Ovary (tissue), 10 donors: ENCODE results near the gene PCDHB11. TPM values are rescaled to one million over a fixed set of nuclear protein-coding genes. Genes with fewer than 3 reads are reported as not detected.
"Not testable (repeated sequence)": the region's sequence is repeated elsewhere in the genome, so short reads cannot be mapped to it uniquely, and the experiment has no call there.

Source experiments
- DNase-seq, 5 donors: peaks; one replicate each; pipeline ENCODE4 v3.0.0-alpha.2; 2019 to 2020
- H3K27ac ChIP-seq, 2 donors: fragments of 200-600 bp; one replicate each; pipeline versions ENCODE4 v1.5.1 to v1.8.0; 2019 to 2022
- H3K27me3 ChIP-seq: fragments of 200-600 bp; one replicate; pipeline ENCODE4 v1.8.0; 2022
- H3K36me3 ChIP-seq: fragments of 200-600 bp; sonication (generic); one replicate; pipeline ENCODE4 v1.5.1; 2019
- H3K4me1 ChIP-seq: one replicate; pipeline ENCODE4 v1.8.1; 2013; ENCODE audit warnings: mild to moderate bottlenecking, moderate library complexity; ENCODE audit not compliant: insufficient read depth
- H3K4me3 ChIP-seq: fragments of 200-600 bp; sonication (generic); one replicate; pipeline ENCODE4 v1.5.1; 2017
- H3K9me3 ChIP-seq, 2 donors: fragments of 200-600 bp in 1 of 2; sonication (generic) in 1 of 2; one replicate each; pipeline versions ENCODE4 v1.5.1 to v1.8.1; 2013 to 2019; ENCODE audit warnings: mild to moderate bottlenecking in 1 of 2, moderate library complexity in 1 of 2
- EP300 ChIP-seq: sonication (generic); formaldehyde crosslinking; IDR thresholded peaks from one replicate; pipeline ENCODE4 v1.6.1; 2017; ENCODE audit warnings: antibody characterized with exemption
- POLR2A ChIP-seq: fragments of 450-650 bp; IDR thresholded peaks from one replicate; pipeline ENCODE4 v1.6.1; 2017; ENCODE audit warnings: antibody characterized with exemption, mild to moderate bottlenecking, moderate library complexity
- WGBS, 3 donors: extraction: QIAGEN DNeasy Blood & Tissue Kit in 1 of 3; methylation state at CpG; one replicate each; pipeline versions ENCODE4 v1.1.5 to v1.1.7; 2013 to 2017; 5-methylcytosine and 5-hydroxymethylcytosine counted together
- intact Hi-C, 4 donors: fragments of 100-400 bp; cut with DNase I; formaldehyde crosslinking; loops; one replicate each; pipeline versions ENCODE4 v1.11.0 to v1.15.1; 2022 to 2023
- long read RNA-seq, 3 donors: library from polyadenylated mRNA in 2 of 3; unstranded in 2 of 3; transcript quantifications; one replicate each; pipeline ENCODE4 v2.0.0 and lab custom pipeline, GENCODE V29; 2021 to 2026
- polyA plus RNA-seq, 2 donors: library from polyadenylated mRNA; stranded (reverse); fragments of 200-250 nt in 1 of 2; fragments of 350-450 nt in 1 of 2; fragmentation: Illumina TruSeq in 1 of 2; extraction: RNeasy Lipid Tissue Mini Kit (QIAGEN cat#74804) in 1 of 2; gene quantifications; one replicate each; pipeline ENCODE4 v1.2.3, GENCODE V29; 2013 to 2014
- total RNA-seq, 7 donors: library from RNA; depleted of rRNA in 2 of 7; stranded (reverse); fragments of >200 nt in 2 of 7; fragmentation: NEBNext Ultra II Directional in 3 of 7; extraction: Animal tissue kit (Norgen Biotek cat#: 25700) in 3 of 7; gene quantifications; one replicate each; pipeline versions ENCODE4 v1.1.0 to v1.2.4, GENCODE V29; 2016 to 2023
- TF ChIP-seq, protein P1 (sequence below), 3 donors: fragments of 450-650 bp in 2 of 3; fragments of 200-600 bp in 1 of 3; IDR thresholded peaks; one replicate each; pipeline versions ENCODE4 v1.5.1 to v1.8.0; 2016 to 2022; ENCODE audit warnings: antibody characterized with exemption in 3 of 3, mild to moderate bottlenecking in 1 of 3
- donor health status: DM: no; HTN: no; CAD: no; lungs with moderate emphysema.
- donor health status: DM: no; HTN: no; CAD: no.
- donor health status: Bipolar disorder and iron deficiency.
- donor health status: DM: yes; HTN: yes; CAD: no.
- donor health status: DM: no; HTN: no; CAD: no.
- donor health status: DM: yes; HTN: yes; CAD: no.

The PCDHB11 gene
- 1 to 10 TPM; 2.5 to 9.2 (median 6.0) TPM for total RNA-seq
- 1 to 10 TPM; 1.8 to 3.2 TPM for polyA plus RNA-seq
- long read RNA-seq, donor 1, full-length matches to known transcripts, result 1 of 1 reads
- long read RNA-seq, donor 1, partial matches to known transcripts, result 0 of 1 reads
- long read RNA-seq, donor 1, other reads (novel, unspliced or antisense), result 0 of 1 reads
- long read RNA-seq, donor 2, full-length matches to known transcripts, result 5 of 5 reads
- long read RNA-seq, donor 2, partial matches to known transcripts, result 0 of 5 reads
- long read RNA-seq, donor 2, other reads (novel, unspliced or antisense), result 0 of 5 reads
- long read RNA-seq, donor 3, full-length matches to known transcripts, result 4 of 4 reads
- long read RNA-seq, donor 3, partial matches to known transcripts, result 0 of 4 reads
- long read RNA-seq, donor 3, other reads (novel, unspliced or antisense), result 0 of 4 reads

DNA sequence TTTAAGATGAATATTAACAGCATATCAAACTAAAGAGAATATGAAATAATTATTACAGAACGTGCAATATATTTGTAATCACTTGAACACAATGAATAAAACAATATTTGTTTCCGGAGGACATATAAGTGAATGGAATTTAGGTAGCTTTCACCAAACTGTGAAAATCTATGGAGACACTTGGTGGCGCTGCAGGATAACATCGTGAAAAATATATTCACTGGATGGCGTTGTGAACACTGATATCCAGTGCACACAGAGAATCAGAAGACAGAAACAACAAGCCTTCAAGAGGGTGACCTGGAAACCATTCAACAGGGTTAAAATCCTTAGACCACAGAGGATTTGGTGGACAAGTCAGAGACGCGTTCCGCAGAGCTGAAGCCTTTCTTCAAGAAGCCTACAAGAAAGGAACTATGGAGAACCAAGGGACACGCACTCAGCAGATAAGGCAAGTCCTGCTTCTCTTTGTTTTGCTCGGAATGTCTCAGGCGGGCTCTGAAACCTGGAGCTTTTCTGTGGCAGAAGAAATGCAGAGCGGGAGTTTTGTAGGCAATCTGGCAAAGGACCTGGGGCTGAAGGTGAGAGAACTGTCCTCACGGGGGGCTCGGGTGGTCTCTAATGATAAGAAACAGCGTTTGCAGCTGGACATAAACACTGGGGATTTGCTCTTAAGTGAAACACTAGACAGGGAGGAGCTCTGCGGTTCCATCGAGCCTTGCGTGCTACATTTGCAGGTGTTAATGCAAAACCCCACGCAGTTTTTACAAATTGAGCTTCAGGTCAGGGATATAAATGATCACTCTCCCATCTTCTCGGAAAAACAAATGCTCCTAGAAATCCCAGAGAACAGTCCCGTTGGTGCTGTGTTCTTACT, at the start of gene PCDHB11:
TSS of gene PCDHB11 (plus strand) at position 269 of the 877 bp plus-strand sequence. CDS start at position 417, 148 bp downstream.
- H3K4me3 ChIP-seq, result no peak within 1 kb of the TSS
- H3K36me3 ChIP-seq, result no peaks in the 10 kb centered on the region
- intact Hi-C loops, result no loop called here
- WGBS, 3 donors, result 18 to 47% (median 45%) methylated on average over 21 of the region's 21 CpGs
- H3K4me1 ChIP-seq, result no peaks in the 10 kb centered on the region
- DNase-seq, result no peak
- no peak for TF ChIP-seq EP300
- no peak within 1 kb of the TSS for H3K27ac ChIP-seq
- H3K9me3 ChIP-seq, result peaks cover 6 to 18% of the 10 kb centered on the region in 2 donors
- H3K27me3 ChIP-seq, result no peaks in the 10 kb centered on the region

DNA sequence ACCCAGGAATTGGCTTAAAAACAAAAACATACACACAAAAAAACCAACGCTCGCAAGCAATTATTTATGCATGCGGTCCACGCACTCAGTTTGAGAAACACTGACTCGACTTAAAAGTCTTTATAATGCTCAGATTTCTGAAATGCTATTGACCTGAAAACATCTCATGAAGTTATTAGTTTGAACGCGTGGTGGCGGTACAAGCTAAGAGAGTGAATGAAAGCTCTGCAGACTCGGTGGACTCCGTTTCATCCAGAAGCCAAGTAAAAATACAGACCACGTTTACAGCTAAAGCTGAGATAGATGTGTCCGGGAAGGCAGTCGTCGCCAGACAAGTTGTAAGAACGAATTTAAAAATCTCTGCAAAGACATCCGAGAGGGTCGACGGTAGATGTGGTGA, 49.6 kb upstream of the PCDHB11 start, which contains the start of gene PCDHB6:
TSS of gene PCDHB6 (plus strand) at position 246 of the 400 bp plus-strand sequence. CDS start 201 bp downstream, outside the sequence.
- no peak for DNase-seq
- H3K9me3 ChIP-seq, result peaks cover 2 to 25% of the 10 kb centered on the region in 2 donors
- no peaks in the 10 kb centered on the region for H3K36me3 ChIP-seq
- no peaks in the 10 kb centered on the region for H3K4me1 ChIP-seq
- no peak within 1 kb of the TSS for H3K4me3 ChIP-seq
- intact Hi-C loops, result no loop called here
- no peaks in the 10 kb centered on the region for H3K27me3 ChIP-seq
- 7 to 18% (median 14%) methylated on average over 18 of the region's 18 CpGs for WGBS, 3 donors
- TF ChIP-seq EP300, result no peak
- TF ChIP-seq POLR2A, result no peak
- TF ChIP-seq, protein P1, sequence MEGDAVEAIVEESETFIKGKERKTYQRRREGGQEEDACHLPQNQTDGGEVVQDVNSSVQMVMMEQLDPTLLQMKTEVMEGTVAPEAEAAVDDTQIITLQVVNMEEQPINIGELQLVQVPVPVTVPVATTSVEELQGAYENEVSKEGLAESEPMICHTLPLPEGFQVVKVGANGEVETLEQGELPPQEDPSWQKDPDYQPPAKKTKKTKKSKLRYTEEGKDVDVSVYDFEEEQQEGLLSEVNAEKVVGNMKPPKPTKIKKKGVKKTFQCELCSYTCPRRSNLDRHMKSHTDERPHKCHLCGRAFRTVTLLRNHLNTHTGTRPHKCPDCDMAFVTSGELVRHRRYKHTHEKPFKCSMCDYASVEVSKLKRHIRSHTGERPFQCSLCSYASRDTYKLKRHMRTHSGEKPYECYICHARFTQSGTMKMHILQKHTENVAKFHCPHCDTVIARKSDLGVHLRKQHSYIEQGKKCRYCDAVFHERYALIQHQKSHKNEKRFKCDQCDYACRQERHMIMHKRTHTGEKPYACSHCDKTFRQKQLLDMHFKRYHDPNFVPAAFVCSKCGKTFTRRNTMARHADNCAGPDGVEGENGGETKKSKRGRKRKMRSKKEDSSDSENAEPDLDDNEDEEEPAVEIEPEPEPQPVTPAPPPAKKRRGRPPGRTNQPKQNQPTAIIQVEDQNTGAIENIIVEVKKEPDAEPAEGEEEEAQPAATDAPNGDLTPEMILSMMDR (IDR thresholded peaks at IDR 0.05), result no peak
- H3K27ac ChIP-seq, result no peak within 1 kb of the TSS

DNA sequence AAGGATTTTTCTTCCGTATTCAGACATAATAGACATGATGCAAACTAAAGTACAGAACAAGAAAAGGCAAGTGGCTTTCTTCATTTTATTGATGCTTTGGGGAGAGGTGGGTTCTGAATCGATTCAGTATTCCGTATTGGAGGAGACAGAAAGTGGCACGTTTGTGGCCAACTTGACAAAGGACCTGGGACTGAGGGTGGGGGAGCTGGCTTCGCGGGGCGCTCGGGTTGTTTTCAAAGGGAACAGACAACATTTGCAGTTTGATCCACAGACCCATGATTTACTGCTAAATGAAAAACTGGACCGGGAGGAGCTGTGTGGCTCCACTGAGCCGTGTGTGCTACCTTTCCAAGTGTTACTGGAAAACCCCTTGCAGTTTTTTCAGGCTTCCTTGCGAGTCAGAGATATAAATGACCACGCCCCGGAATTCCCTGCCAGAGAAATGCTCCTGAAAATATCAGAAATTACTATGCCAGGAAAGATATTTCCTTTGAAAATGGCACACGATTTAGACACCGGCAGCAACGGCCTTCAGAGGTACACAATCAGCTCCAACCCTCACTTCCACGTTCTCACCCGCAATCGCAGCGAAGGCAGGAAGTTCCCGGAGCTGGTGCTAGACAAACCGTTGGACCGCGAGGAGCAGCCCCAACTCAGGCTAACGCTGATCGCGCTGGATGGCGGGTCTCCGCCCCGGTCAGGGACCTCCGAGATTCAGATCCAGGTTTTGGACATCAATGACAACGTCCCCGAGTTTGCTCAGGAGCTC, 49.0 kb upstream of the PCDHB11 start:
- H3K27ac ChIP-seq, result no peak overlapping the region
- no peaks in the 10 kb centered on the region for H3K36me3 ChIP-seq
- H3K27me3 ChIP-seq, result no peaks in the 10 kb centered on the region
- 35 to 50% (median 41%) methylated on average over 33 of the region's 33 CpGs for whole genome bisulfite sequencing, 3 donors
- TF ChIP-seq EP300 (no peak), POLR2A (no peak)
- TF ChIP-seq, protein P1 (IDR thresholded peaks at IDR 0.05), result no peak
- intact Hi-C loops, result no loop called here
- H3K9me3 ChIP-seq, result peaks cover 2 to 25% of the 10 kb centered on the region in 2 donors
- DNase-seq, result no peak
- no peak overlapping the region for H3K4me3 ChIP-seq
- H3K4me1 ChIP-seq, result no peaks in the 10 kb centered on the region

DNA sequence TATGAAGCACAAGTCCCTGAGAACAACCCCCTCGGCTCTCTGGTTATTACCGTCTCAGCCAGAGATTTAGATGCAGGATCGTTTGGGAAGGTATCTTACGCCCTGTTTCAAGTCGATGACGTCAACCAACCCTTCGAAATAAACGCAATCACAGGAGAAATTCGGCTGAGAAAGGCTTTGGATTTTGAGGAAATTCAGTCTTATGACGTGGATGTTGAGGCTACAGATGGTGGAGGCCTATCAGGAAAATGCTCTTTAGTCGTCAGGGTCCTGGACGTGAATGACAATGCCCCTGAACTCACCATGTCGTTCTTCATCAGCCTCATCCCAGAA, 48.5 kb upstream of the PCDHB11 start:
- Histone ChIP-seq H3K27ac (no peak overlapping the region), H3K9me3 (peaks cover 2 to 29% of the 10 kb centered on the region in 2 donors), H3K4me3 (no peak overlapping the region), H3K27me3 (no peaks in the 10 kb centered on the region), H3K4me1 (no peaks in the 10 kb centered on the region), H3K36me3 (no peaks in the 10 kb centered on the region)
- no peak for DNase-seq
- TF ChIP-seq, protein P1 (IDR thresholded peaks at IDR 0.05), result no peak
- TF ChIP-seq POLR2A (no peak), EP300 (no peak)
- intact Hi-C loops, result no loop called here
- 29 to 40% (median 33%) methylated on average over 13 of the region's 13 CpGs for WGBS, 3 donors

DNA sequence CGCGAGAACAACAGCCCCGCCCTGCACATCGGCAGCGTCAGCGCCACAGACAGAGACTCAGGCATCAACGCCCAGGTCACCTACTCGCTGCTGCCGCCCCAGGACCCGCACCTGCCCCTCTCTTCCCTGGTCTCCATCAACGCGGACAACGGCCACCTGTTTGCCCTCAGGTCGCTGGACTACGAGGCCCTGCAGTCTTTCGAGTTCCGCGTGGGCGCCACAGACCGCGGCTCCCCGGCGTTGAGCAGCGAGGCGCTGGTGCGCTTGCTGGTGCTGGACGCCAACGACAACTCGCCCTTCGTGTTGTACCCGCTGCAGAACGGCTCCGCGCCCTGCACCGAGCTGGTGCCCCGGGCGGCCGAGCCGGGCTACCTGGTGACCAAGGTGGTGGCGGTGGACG, 47.8 kb upstream of the PCDHB11 start:
- H3K27me3 ChIP-seq, H3K4me1 ChIP-seq, H3K4me3 ChIP-seq, H3K27ac ChIP-seq, DNase-seq, H3K36me3 ChIP-seq, intact Hi-C loops: not testable (repeated sequence)
- 29 to 36% (median 31%) methylated on average over 20 to 39 of the region's 41 CpGs for WGBS, 3 donors
- peaks cover 2 to 36% of the 10 kb centered on the region in 2 donors for H3K9me3 ChIP-seq

DNA sequence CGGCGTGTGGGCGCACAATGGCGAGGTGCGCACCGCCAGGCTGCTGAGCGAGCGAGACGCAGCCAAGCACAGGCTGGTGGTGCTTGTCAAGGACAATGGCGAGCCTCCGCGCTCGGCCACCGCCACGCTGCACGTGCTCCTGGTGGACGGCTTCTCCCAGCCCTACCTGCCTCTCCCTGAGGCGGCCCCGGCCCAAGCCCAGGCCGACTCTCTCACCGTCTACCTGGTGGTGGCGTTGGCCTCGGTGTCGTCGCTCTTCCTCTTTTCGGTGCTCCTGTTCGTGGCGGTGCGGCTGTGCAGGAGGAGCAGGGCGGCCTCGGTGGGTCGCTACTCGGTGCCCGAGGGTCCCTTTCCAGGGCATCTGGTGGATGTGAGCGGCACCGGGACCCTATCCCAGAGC, 47.3 kb upstream of the PCDHB11 start:
- WGBS, 3 donors, result 18 to 36% (median 26%) methylated on average over 36 of the region's 36 CpGs
- H3K36me3 ChIP-seq, H3K27me3 ChIP-seq, H3K4me3 ChIP-seq, intact Hi-C loops, H3K4me1 ChIP-seq, DNase-seq, H3K27ac ChIP-seq: not testable (repeated sequence)
- H3K9me3 ChIP-seq, result peaks cover 2 to 38% of the 10 kb centered on the region in 2 donors
